Effector memory CD4-positive, alpha-beta T cell (primary cell): Measurements from ENCODE around the gene SIM2.

Experiments
- DNase-seq, 3 donors: peaks; one replicate each; pipeline ENCODE4 v3.0.0-alpha.2; 2020
- H3K27ac ChIP-seq: 2 replicates; pipeline ENCODE4 v1.7.0; 2013; ENCODE audit warnings: mild to moderate bottlenecking, low read length, moderate library complexity; ENCODE audit not compliant: insufficient read depth, poor library complexity, severe bottlenecking
- H3K27me3 ChIP-seq: replicated peaks from 2 replicates; pipeline ENCODE4 v1.7.0; 2013; ENCODE audit warnings: mild to moderate bottlenecking, low read length; ENCODE audit not compliant: insufficient read depth, control insufficient read depth, poor library complexity, severe bottlenecking
- H3K36me3 ChIP-seq: 2 replicates; pipeline ENCODE4 v1.7.0; 2013; ENCODE audit warnings: mild to moderate bottlenecking, low read length, moderate library complexity; ENCODE audit not compliant: control insufficient read depth, insufficient read depth
- H3K4me1 ChIP-seq: 2 replicates; pipeline ENCODE4 v1.7.0; 2013; ENCODE audit warnings: low read length, mild to moderate bottlenecking; ENCODE audit not compliant: control insufficient read depth, insufficient read depth, poor library complexity, severe bottlenecking
- H3K4me3 ChIP-seq: 2 replicates; pipeline ENCODE4 v1.7.0; 2013; ENCODE audit warnings: low read length, low read depth, mild to moderate bottlenecking; ENCODE audit not compliant: insufficient read depth, poor library complexity, severe bottlenecking
- H3K9me3 ChIP-seq: 2 replicates; pipeline ENCODE4 v1.7.0; 2013; ENCODE audit warnings: mild to moderate bottlenecking, low read length, moderate library complexity; ENCODE audit not compliant: control insufficient read depth

Gene SIM2

GRCh38 chr21:36700295-36700970 is 1.5 kb downstream of the SIM2 start:
- H3K27me3 ChIP-seq: peaks cover 58% of the 10 kb centered on the region
- H3K4me1 ChIP-seq: peaks cover 17% of the 10 kb centered on the region
- DNase-seq: no peak
- no peak overlapping the region for H3K4me3 ChIP-seq
- no peaks in the 10 kb centered on the region for H3K36me3 ChIP-seq
- H3K9me3 ChIP-seq: no peaks in the 10 kb centered on the region
- no peak overlapping the region for H3K27ac ChIP-seq

- Histone ChIP-seq H3K4me1 (peaks cover 24% of the 10 kb centered on the region), H3K4me3 (no peak overlapping the region), H3K36me3 (no peaks in the 10 kb centered on the region), H3K9me3 (no peaks in the 10 kb centered on the region), H3K27me3 (peaks cover 53% of the 10 kb centered on the region), H3K27ac (no peak overlapping the region)
- DNase-seq: no peak
These were observed 2.2 kb downstream of the SIM2 start for GRCh38 chr21:36700971-36701755.

- Histone ChIP-seq H3K27me3 (peaks cover 53% of the 10 kb centered on the region), H3K27ac (no peak overlapping the region), H3K4me3 (no peak overlapping the region), H3K9me3 (no peaks in the 10 kb centered on the region), H3K4me1 (peaks cover 28% of the 10 kb centered on the region), H3K36me3 (no peaks in the 10 kb centered on the region)
- no peak for DNase-seq
These were observed 3.1 kb downstream of the SIM2 start for GRCh38 chr21:36701756-36702621.

- H3K27me3 ChIP-seq: peaks cover 53% of the 10 kb centered on the region
These were observed 3.7 kb downstream of the SIM2 start for GRCh38 chr21:36702622-36702968.

GRCh38 chr21:36703123-36703522 is 4.2 kb downstream of the SIM2 start:
- H3K4me3 ChIP-seq: no peak overlapping the region
- H3K27ac ChIP-seq: no peak overlapping the region
- no peak for DNase-seq
- H3K4me1 ChIP-seq: peaks cover 30% of the 10 kb centered on the region
- no peaks in the 10 kb centered on the region for H3K9me3 ChIP-seq
- H3K27me3 ChIP-seq: peaks cover 57% of the 10 kb centered on the region
- H3K36me3 ChIP-seq: no peaks in the 10 kb centered on the region

More at GRCh38 chr21:36702622-36702968, 3.7 kb downstream of the SIM2 start:
- H3K27ac ChIP-seq: no peak overlapping the region
- peaks cover 30% of the 10 kb centered on the region for H3K4me1 ChIP-seq
- no peaks in the 10 kb centered on the region for H3K9me3 ChIP-seq
- DNase-seq: no peak
- H3K36me3 ChIP-seq: no peaks in the 10 kb centered on the region
- no peak overlapping the region for H3K4me3 ChIP-seq

- no peak overlapping the region for H3K27ac ChIP-seq
- H3K27me3 ChIP-seq: peaks cover 57% of the 10 kb centered on the region
- no peaks in the 10 kb centered on the region for H3K36me3 ChIP-seq
- peaks cover 30% of the 10 kb centered on the region for H3K4me1 ChIP-seq
- H3K4me3 ChIP-seq: no peak overlapping the region
- no peaks in the 10 kb centered on the region for H3K9me3 ChIP-seq
- no peak for DNase-seq
These were observed 4.8 kb downstream of the SIM2 start for GRCh38 chr21:36703626-36704280.

GRCh38 chr21:36704281-36704957 is 5.5 kb downstream of the SIM2 start:
- Histone ChIP-seq H3K36me3 (no peaks in the 10 kb centered on the region), H3K4me1 (peaks cover 30% of the 10 kb centered on the region)

GRCh38 chr21:36704958-36705678 is 6.2 kb downstream of the SIM2 start:
- H3K4me1 ChIP-seq: peaks cover 24% of the 10 kb centered on the region
- no peaks in the 10 kb centered on the region for H3K36me3 ChIP-seq
- H3K27ac ChIP-seq: no peak overlapping the region
- H3K27me3 ChIP-seq: peaks cover 59% of the 10 kb centered on the region
- no peak overlapping the region for H3K4me3 ChIP-seq
- H3K9me3 ChIP-seq: no peaks in the 10 kb centered on the region
- no peak for DNase-seq

More at GRCh38 chr21:36704281-36704957, 5.5 kb downstream of the SIM2 start:
- H3K4me3 ChIP-seq: no peak overlapping the region
- H3K27ac ChIP-seq: no peak overlapping the region
- DNase-seq: no peak
- H3K9me3 ChIP-seq: no peaks in the 10 kb centered on the region
- H3K27me3 ChIP-seq: peaks cover 59% of the 10 kb centered on the region
